ENCODE results near the gene SYN1.

- TF ChIP-seq CTCF (IDR thresholded peaks at IDR 0.05) (peak in 5 of 7 experiments; percentile 41 to 78 (median 65)), EP300 (IDR thresholded peaks at IDR 0.05) (no peak), POLR2A (IDR thresholded peaks at IDR 0.05) (no peak), POLR2AphosphoS5 (IDR thresholded peaks at IDR 0.05) (peak in 1 of 3 donors; percentile 67)
These were observed 96.4 kb downstream of the SYN1 start for GRCh38 chrX:47523297-47523696.
